Keratinocyte (primary cell): ENCODE data around the gene MAB21L3. TPM values are rescaled to one million over a fixed set of nuclear protein-coding genes. Genes with fewer than 3 reads are reported as not detected.

Experiments
- DNase-seq: peaks from one replicate; pipeline ENCODE4 v3.0.0-alpha.2; 2011; ENCODE audit warnings: low read depth, missing footprints, low spot score
- FAIRE-seq: peaks from 2 replicates; lab custom pipeline; 2011; peaks lifted over from hg19 to GRCh38; lab: Jason Lieb, UNC
- H2AFZ ChIP-seq: 2 replicates; pipeline ENCODE4 v1.6.0; 2012; ENCODE audit warnings: low read length, control low read depth, inconsistent platforms; ENCODE audit not compliant: control insufficient read depth
- H3K27ac ChIP-seq: 2 replicates; pipeline ENCODE4 v1.5.1; 2011; ENCODE audit warnings: low read length; ENCODE audit not compliant: control insufficient read depth, insufficient read depth
- H3K27me3 ChIP-seq: 3 replicates; pipeline ENCODE4 v1.6.0; 2011; ENCODE audit warnings: low read length; ENCODE audit not compliant: control insufficient read depth, insufficient read depth; ENCODE audit errors: extremely low read depth
- H3K36me3 ChIP-seq, 2 experiments: 2 replicates in 1 of 2; 3 replicates in 1 of 2; pipeline ENCODE4 v1.5.1; 2011; ENCODE audit warnings: low read length in 2 of 2, mild to moderate bottlenecking in 1 of 2; ENCODE audit not compliant: control insufficient read depth in 2 of 2, insufficient read depth in 2 of 2; ENCODE audit errors: extremely low read depth in 1 of 2
- H3K4me1 ChIP-seq: 3 replicates; pipeline ENCODE4 v1.5.1; 2011; ENCODE audit warnings: low read length; ENCODE audit not compliant: control insufficient read depth, insufficient read depth; ENCODE audit errors: extremely low read depth
- H3K4me2 ChIP-seq: 3 replicates; pipeline ENCODE4 v1.6.0; 2011; ENCODE audit warnings: low read depth, low read length; ENCODE audit not compliant: control insufficient read depth, insufficient read depth; ENCODE audit errors: extremely low read depth
- H3K4me3 ChIP-seq, 3 experiments: fragments of 200-600 bp in 1 of 3; sonication (generic) in 1 of 3; 2 replicates in 2 of 3; 3 replicates in 1 of 3; pipeline ENCODE4 v1.5.1; 2011 to 2016; ENCODE audit warnings: low read length in 3 of 3, mild to moderate bottlenecking in 3 of 3, control low read depth in 2 of 3, inconsistent platforms in 1 of 3, low read depth in 1 of 3, mixed read lengths in 1 of 3, mixed run types in 1 of 3, moderate library complexity in 1 of 3; ENCODE audit not compliant: control insufficient read depth in 2 of 3, insufficient read depth in 2 of 3; ENCODE audit errors: extremely low read depth in 1 of 3
- H3K79me2 ChIP-seq: 2 replicates; pipeline ENCODE4 v1.6.0; 2012; ENCODE audit warnings: low read length; ENCODE audit not compliant: control insufficient read depth, insufficient read depth
- H3K9ac ChIP-seq: 3 replicates; pipeline ENCODE4 v1.6.0; 2011; ENCODE audit warnings: low read length; ENCODE audit not compliant: control insufficient read depth, insufficient read depth; ENCODE audit errors: extremely low read depth
- H3K9me1 ChIP-seq: 3 replicates; pipeline ENCODE4 v1.6.0; 2011; ENCODE audit warnings: low read length; ENCODE audit not compliant: control insufficient read depth, insufficient read depth; ENCODE audit errors: extremely low read depth
- H3K9me3 ChIP-seq: 2 replicates; pipeline ENCODE4 v1.5.1; 2012; ENCODE audit warnings: low read depth, low read length; ENCODE audit not compliant: control insufficient read depth
- H4K20me1 ChIP-seq: 3 replicates; pipeline ENCODE4 v1.6.0; 2011; ENCODE audit warnings: low read length; ENCODE audit not compliant: control insufficient read depth, insufficient read depth; ENCODE audit errors: extremely low read depth
- CTCF ChIP-seq, 3 experiments: IDR thresholded peaks in 1 of 3; conservative IDR thresholded peaks in 1 of 3; optimal IDR thresholded peaks in 1 of 3; 2 replicates in 2 of 3; 3 replicates in 1 of 3; pipeline versions ENCODE3 to v1.5.1; 2011; ENCODE audit warnings: low read length in 3 of 3, mild to moderate bottlenecking in 3 of 3, moderate library complexity in 2 of 3, control low read depth in 1 of 3, inconsistent platforms in 1 of 3; ENCODE audit not compliant: insufficient read depth in 2 of 3; ENCODE audit errors: extremely low read depth in 1 of 3
- EZH2 ChIP-seq: IDR thresholded peaks from one replicate; pipeline ENCODE4 v1.6.1; 2012; ENCODE audit warnings: inconsistent platforms, mild to moderate bottlenecking, low read length, moderate library complexity
- dilution Hi-C: fragments of 300-500 bp; cut with MboI; formaldehyde crosslinking; loops from one replicate; pipeline ENCODE4 v1.7.0; 2020; ENCODE audit warnings: low sequenced_read_pairs; ENCODE audit not compliant: extremely low pct_ligation_motif_present
- polyA plus RNA-seq, 5 experiments: library from polyadenylated mRNA; depleted of rRNA in 3 of 5; stranded (reverse) in 3 of 5; stranded (forward) in 1 of 5; unstranded in 1 of 5; fragments of >200 nt; gene quantifications; 1 replicate in 1 of 5; 2 replicates in 3 of 5; 3 replicates in 1 of 5; pipeline versions ENCODE4 v1.2.1 to v1.2.3, GENCODE V29; 2011 to 2012; ENCODE audit warnings: missing spikeins in 2 of 5, low read depth in 1 of 5, low replicate concordance in 1 of 5

Gene MAB21L3
- polyA plus RNA-seq, 1 donor (not counting 4 experiments of a cell fraction or from before 2014, with no cell fraction given): 0.29 TPM

- Histone ChIP-seq H3K27ac (no peak overlapping the region), H3K79me2 (no peaks in the 10 kb centered on the region), H3K9me3 (no peaks in the 10 kb centered on the region), H3K4me2 (peak overlapping the region; percentile 76), H3K27me3 (peaks cover 3% of the 10 kb centered on the region), H3K9me1 (no peaks in the 10 kb centered on the region), H4K20me1 (no peaks in the 10 kb centered on the region), H3K4me3 (peak overlapping the region; percentile 20 to 46 (median 26)), H2AFZ (peak overlapping the region; percentile 64), H3K9ac (peak overlapping the region; percentile 47), H3K36me3 (no peaks in the 10 kb centered on the region), H3K4me1 (peaks cover 8% of the 10 kb centered on the region)
- DNase-seq (no peak), FAIRE-seq (no peak)
- TF ChIP-seq EZH2 (no peak), CTCF (optimal IDR thresholded peaks at IDR 0.05 in 1 of 3, IDR thresholded peaks at IDR 0.05 in 1 of 3, conservative IDR thresholded peaks at IDR 0.05 in 1 of 3; ENCODE audit: extremely low read depth in 1 of 3, insufficient read depth in 2 of 3, low read length in 3 of 3) (peak; percentile 64 to 92 (median 91))
- dilution Hi-C loops: no loop called here
Measured at GRCh38 chr1:116151739-116152576, 40.8 kb downstream of the MAB21L3 start.

- H2AFZ ChIP-seq: peak overlapping the region; percentile 64
- H3K27ac ChIP-seq: no peak overlapping the region
- no peak overlapping the region for H3K9ac ChIP-seq
- no peaks in the 10 kb centered on the region for H4K20me1 ChIP-seq
- no peak for TF ChIP-seq CTCF (optimal IDR thresholded peaks at IDR 0.05 in 1 of 3, IDR thresholded peaks at IDR 0.05 in 1 of 3, conservative IDR thresholded peaks at IDR 0.05 in 1 of 3; ENCODE audit: extremely low read depth in 1 of 3, insufficient read depth in 2 of 3, low read length in 3 of 3)
- TF ChIP-seq EZH2: no peak
- H3K27me3 ChIP-seq: peaks cover 3% of the 10 kb centered on the region
- peaks cover 8% of the 10 kb centered on the region for H3K4me1 ChIP-seq
- peak overlapping the region in 1 of 3 experiments; percentile 46 for H3K4me3 ChIP-seq
- DNase-seq (no peak), FAIRE-seq (no peak)
- dilution Hi-C loops: no loop called here
- no peaks in the 10 kb centered on the region for H3K36me3 ChIP-seq
- peak overlapping the region; percentile 76 for H3K4me2 ChIP-seq
- no peaks in the 10 kb centered on the region for H3K9me1 ChIP-seq
- H3K79me2 ChIP-seq: no peaks in the 10 kb centered on the region
- H3K9me3 ChIP-seq: no peaks in the 10 kb centered on the region
Measured at GRCh38 chr1:116152577-116152943, 41.4 kb downstream of the MAB21L3 start.
